A549 (cell line): Measurements from ENCODE around the gene ANTKMT.

ENCODE experiments used
- CTCF ChIP-seq: fragments of >200 bp; sonication (Bioruptor Twin); formaldehyde crosslinking; IDR thresholded peaks from 3 replicates; pipeline ENCODE4 v1.5.1; 2016
- E2F6 ChIP-seq: IDR thresholded peaks from 2 replicates; pipeline ENCODE4 v1.6.1; 2012; ENCODE audit warnings: low read depth, borderline replicate concordance
- FOSL2 ChIP-seq, 2 experiments: fragments of 450-650 bp in 1 of 2; fragments of >200 bp in 1 of 2; sonication (Bioruptor Twin) in 1 of 2; formaldehyde crosslinking; IDR thresholded peaks; 2 replicates each; pipeline versions ENCODE4 v1.5.0 to v1.6.1; 2016 to 2020; ENCODE audit warnings: mild to moderate bottlenecking in 1 of 2, moderate library complexity in 1 of 2
- HDAC2 ChIP-seq: fragments of 200-600 bp; sonication (generic); IDR thresholded peaks from 2 replicates; pipeline ENCODE4 v1.6.1; 2016
- KDM1A ChIP-seq: fragments of 200-600 bp; sonication (generic); IDR thresholded peaks from 2 replicates; pipeline ENCODE4 v1.6.1; 2016; ENCODE audit warnings: low read depth, mild to moderate bottlenecking
- MAX ChIP-seq: IDR thresholded peaks from 2 replicates; pipeline ENCODE4 v1.6.1; 2012
- NPAS2 ChIP-seq: fragments of 250-450 bp; sonication (Bioruptor Pico); IDR thresholded peaks from 2 replicates; pipeline ENCODE4 v1.8.0; 2022; ENCODE audit warnings: mild to moderate bottlenecking, moderate library complexity, borderline replicate concordance
- NR3C1 ChIP-seq: fragments of >200 bp; sonication (Bioruptor Twin); formaldehyde crosslinking; IDR thresholded peaks from 3 replicates; pipeline ENCODE4 v1.6.1; 2017
- POLR2A ChIP-seq: IDR thresholded peaks from 2 replicates; pipeline ENCODE4 v1.6.1; 2012; ENCODE audit warnings: mild to moderate bottlenecking, low read length
- RAD21 ChIP-seq, 2 experiments: fragments of >200 bp in 1 of 2; sonication (Bioruptor Twin) in 1 of 2; formaldehyde crosslinking in 1 of 2; IDR thresholded peaks in 1 of 2; conservative IDR thresholded peaks in 1 of 2; 2 replicates in 1 of 2; 3 replicates in 1 of 2; pipeline ENCODE4 v1.6.1; 2012 to 2018; ENCODE audit warnings: inconsistent platforms in 1 of 2
- RFX5 ChIP-seq: fragments of 450-650 bp; IDR thresholded peaks from 2 replicates; pipeline ENCODE4 v1.7.1; 2014; ENCODE audit warnings: antibody characterized with exemption, mild to moderate bottlenecking, moderate library complexity
- TF ChIP-seq, protein P1 (sequence below): fragments of >200 bp; sonication (Bioruptor Twin); formaldehyde crosslinking; IDR thresholded peaks from 3 replicates; pipeline ENCODE4 v1.6.1; 2016

- TF ChIP-seq HDAC2 (no peak), CTCF (no peak), MAX (no peak), NR3C1 (no peak), RFX5 (no peak), NPAS2 (no peak), POLR2A (no peak), RAD21 (conservative IDR thresholded peaks at IDR 0.05 in 1 of 2, IDR thresholded peaks at IDR 0.05 in 1 of 2) (no peak), E2F6 (no peak), KDM1A (no peak), FOSL2 (IDR thresholded peaks at IDR 0.05) (no peak), FOSL2 (CRISPR knock-in tag; IDR thresholded peaks at IDR 0.05) (no peak)
- TF ChIP-seq, protein P1, sequence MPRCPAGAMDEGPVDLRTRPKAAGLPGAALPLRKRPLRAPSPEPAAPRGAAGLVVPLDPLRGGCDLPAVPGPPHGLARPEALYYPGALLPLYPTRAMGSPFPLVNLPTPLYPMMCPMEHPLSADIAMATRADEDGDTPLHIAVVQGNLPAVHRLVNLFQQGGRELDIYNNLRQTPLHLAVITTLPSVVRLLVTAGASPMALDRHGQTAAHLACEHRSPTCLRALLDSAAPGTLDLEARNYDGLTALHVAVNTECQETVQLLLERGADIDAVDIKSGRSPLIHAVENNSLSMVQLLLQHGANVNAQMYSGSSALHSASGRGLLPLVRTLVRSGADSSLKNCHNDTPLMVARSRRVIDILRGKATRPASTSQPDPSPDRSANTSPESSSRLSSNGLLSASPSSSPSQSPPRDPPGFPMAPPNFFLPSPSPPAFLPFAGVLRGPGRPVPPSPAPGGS: no peak
These were observed 46.6 kb upstream of the ANTKMT start for GRCh38 chr16:674214-674881.
